Testis (tissue), 3 donors: ENCODE data around the gene PRELID1. TPM values are rescaled to one million over a fixed set of nuclear protein-coding genes. Genes with fewer than 3 reads are reported as not detected.

Experiments
- DNase-seq: peaks from one replicate; pipeline ENCODE4 v3.0.0-alpha.2; 2019
- H3K27ac ChIP-seq, 2 donors: fragments of 200-600 bp; sonication (generic); one replicate each; pipeline ENCODE4 v1.5.1; 2019
- H3K27me3 ChIP-seq: fragments of 200-600 bp; sonication (generic); one replicate; pipeline ENCODE4 v1.5.1; 2019
- H3K36me3 ChIP-seq: fragments of 200-600 bp; sonication (generic); one replicate; pipeline ENCODE4 v1.5.1; 2017; ENCODE audit warnings: low read depth; ENCODE audit errors: missing control alignments
- H3K4me1 ChIP-seq: fragments of 200-600 bp; sonication (generic); one replicate; pipeline ENCODE4 v1.5.1; 2019
- H3K4me3 ChIP-seq, 2 donors: fragments of 200-600 bp; sonication (generic); one replicate each; pipeline ENCODE4 v1.5.1; 2017 to 2019
- H3K9me3 ChIP-seq: fragments of 200-600 bp; sonication (generic); one replicate; pipeline ENCODE4 v1.5.1; 2017
- CTCF ChIP-seq, 3 experiments: fragments of 450-650 bp in 2 of 3; fragments of 200-600 bp in 1 of 3; sonication (generic) in 1 of 3; IDR thresholded peaks; one replicate each; pipeline ENCODE4 v1.5.1; 2016 to 2019; ENCODE audit warnings: antibody characterized with exemption in 3 of 3, mild to moderate bottlenecking in 2 of 3, moderate library complexity in 1 of 3
- POLR2A ChIP-seq: fragments of 450-650 bp; IDR thresholded peaks from one replicate; pipeline ENCODE4 v1.6.1; 2017; ENCODE audit warnings: antibody characterized with exemption, mild to moderate bottlenecking, moderate library complexity
- WGBS, 2 donors: methylation state at CpG; one replicate each; pipeline ENCODE4 v1.1.5; 2018; 5-methylcytosine and 5-hydroxymethylcytosine counted together
- intact Hi-C: fragments of 100-400 bp; cut with DNase I; formaldehyde crosslinking; loops from one replicate; pipeline ENCODE4 v1.15.1; 2023; ENCODE audit warnings: low total_unique reads
- polyA plus RNA-seq: library from polyadenylated mRNA; stranded (reverse); fragments of 350-450 nt; fragmentation: Illumina TruSeq; extraction: RNeasy Lipid Tissue Mini Kit (QIAGEN cat#74804); gene quantifications from one replicate; pipeline ENCODE4 v1.2.3, GENCODE V29; 2014; ENCODE audit warnings: low read depth, low replicate concordance; ENCODE audit not compliant: insufficient read depth
- total RNA-seq, 2 donors: library from RNA; depleted of rRNA; stranded (reverse); fragments of >200 nt; gene quantifications; one replicate each; pipeline ENCODE4 v1.2.3, GENCODE V29; 2016

The PRELID1 gene
- total and polyA plus RNA-seq, 3 donors from 2014 or later: 65.7 to 83.4 (median 78.3) TPM

GRCh38 chr5:177297922-177298321, 5.7 kb upstream of the PRELID1 start:
- H3K4me1 ChIP-seq: peaks cover 13% of the 10 kb centered on the region

GRCh38 chr5:177299697-177300096, 3.9 kb upstream of the PRELID1 start:
- WGBS, 2 donors: 80 to 82% methylated on average over 9 of the region's 9 CpGs
- Histone ChIP-seq H3K4me1 (peaks cover 17% of the 10 kb centered on the region), H3K27ac (peak overlapping the region in 1 of 2 donors; percentile 18), H3K36me3 (no peaks in the 10 kb centered on the region), H3K9me3 (no peaks in the 10 kb centered on the region), H3K27me3 (no peaks in the 10 kb centered on the region), H3K4me3 (no peak overlapping the region)
- no peak for TF ChIP-seq CTCF (IDR thresholded peaks at IDR 0.05)
- no peak for TF ChIP-seq POLR2A
- DNase-seq: no peak
- intact Hi-C loops: loop anchor here (10.0 kb wide), 1 partner anchor 185 kb away; no protein-coding TSS in a partner anchor

More at GRCh38 chr5:177297922-177298321, 5.7 kb upstream of the PRELID1 start:
- no peak overlapping the region for H3K27ac ChIP-seq
- H3K4me3 ChIP-seq: no peak overlapping the region
- DNase-seq: no peak
- no peaks in the 10 kb centered on the region for H3K27me3 ChIP-seq
- WGBS, 2 donors: 88 to 92% methylated on average over 2 of the region's 2 CpGs
- TF ChIP-seq POLR2A (no peak), CTCF (IDR thresholded peaks at IDR 0.05) (no peak)
- H3K36me3 ChIP-seq: no peaks in the 10 kb centered on the region
- intact Hi-C loops: no loop called here
- H3K9me3 ChIP-seq: no peaks in the 10 kb centered on the region

GRCh38 chr5:177300236-177300880, 3.2 kb upstream of the PRELID1 start:
- H3K27ac ChIP-seq: peak overlapping the region in 1 of 2 donors; percentile 18

GRCh38 chr5:177300951-177301350, 2.6 kb upstream of the PRELID1 start:
- no peaks in the 10 kb centered on the region for H3K36me3 ChIP-seq
- H3K4me3 ChIP-seq: no peak overlapping the region
- TF ChIP-seq CTCF (IDR thresholded peaks at IDR 0.05): no peak
- TF ChIP-seq POLR2A: no peak
- H3K27me3 ChIP-seq: no peaks in the 10 kb centered on the region
- WGBS, 2 donors: 72 to 92% methylated on average over 2 of the region's 2 CpGs
- no peak for DNase-seq
- intact Hi-C loops: loop anchor here (10.0 kb wide), 1 partner anchor 186 kb away; no protein-coding TSS in a partner anchor
- no peaks in the 10 kb centered on the region for H3K9me3 ChIP-seq
- peaks cover 19% of the 10 kb centered on the region for H3K4me1 ChIP-seq
- peak overlapping the region in 1 of 2 donors; percentile 18 for H3K27ac ChIP-seq

More at GRCh38 chr5:177300236-177300880, 3.2 kb upstream of the PRELID1 start:
- Histone ChIP-seq H3K4me3 (no peak overlapping the region), H3K27me3 (no peaks in the 10 kb centered on the region), H3K4me1 (peaks cover 19% of the 10 kb centered on the region), H3K9me3 (no peaks in the 10 kb centered on the region), H3K36me3 (no peaks in the 10 kb centered on the region)
- no peak for DNase-seq
- WGBS, 2 donors: 25 to 40% methylated on average over 4 of the region's 4 CpGs
- intact Hi-C loops: loop anchor here (10.0 kb wide), 1 partner anchor 186 kb away; no protein-coding TSS in a partner anchor
- TF ChIP-seq POLR2A (no peak), CTCF (IDR thresholded peaks at IDR 0.05) (no peak)
